GM12878 (cell line): ENCODE results near the gene RACK1. TPM values are rescaled to one million over a fixed set of nuclear protein-coding genes. Genes with fewer than 3 reads are reported as not detected.

ENCODE experiments used
- ATAC-seq: fragments of 200-7000 bp; cut with Tn5 transposase; 3 replicates; pipeline ENCODE4 v1.9.1; 2020; ENCODE audit warnings: mild to moderate bottlenecking, moderate library complexity
- BruUV-seq: library from RNA; stranded (reverse); fragments of 400-500 nt; replicated peaks from 2 replicates; lab custom pipeline; 2021; lab: Mats Ljungman, UMichigan
- CTCF ChIA-PET: fragments of 300-600 bp; sonication (Branson Sonifier 250); formaldehyde crosslinking; extraction: SDS; loops from one replicate; lab custom pipeline; 2021; ENCODE audit warnings: inconsistent platforms; lab: Yijun Ruan, JAX
- POLR2A ChIA-PET: fragments of 350-600 bp; formaldehyde crosslinking; extraction: SDS; loops from one replicate; lab custom pipeline; 2021; ENCODE audit warnings: inconsistent platforms; lab: Charles Lee
- RAD21 ChIA-PET: fragments of 300-600 bp; sonication (Branson Sonifier 250); formaldehyde crosslinking; loops from one replicate; lab custom pipeline; 2023; ENCODE audit warnings: antibody characterized with exemption; ENCODE audit not compliant: unreplicated experiment; lab: Charles Lee
- SMC1A ChIA-PET: fragments of 300-600 bp; sonication (Branson Sonifier 250); formaldehyde crosslinking; loops from one replicate; lab custom pipeline; 2023; ENCODE audit not compliant: unreplicated experiment, uncharacterized antibody; lab: Charles Lee
- DNase-seq: peaks from one replicate; pipeline ENCODE4 v3.0.0-alpha.2; 2011; ENCODE audit warnings: low read depth, low spot score
- FAIRE-seq: peaks from 3 replicates; lab custom pipeline; 2011; peaks lifted over from hg19 to GRCh38; lab: Jason Lieb, UNC
- H2AFZ ChIP-seq: 2 replicates; pipeline ENCODE4 v1.6.0; 2011; ENCODE audit warnings: low read depth, low read length, control low read depth; ENCODE audit not compliant: control insufficient read depth
- H3K27ac ChIP-seq: 2 replicates; pipeline ENCODE4 v1.5.1; 2011; ENCODE audit warnings: control low read depth; ENCODE audit not compliant: control insufficient read depth, insufficient read depth
- H3K27me3 ChIP-seq, 2 experiments: replicated peaks in 1 of 2; 2 replicates each; pipeline versions ENCODE4 v1.6.0 to v1.6.1; 2011; ENCODE audit warnings: low read length in 1 of 2; ENCODE audit not compliant: control insufficient read depth in 2 of 2, insufficient read depth in 2 of 2
- H3K36me3 ChIP-seq, 2 experiments: 2 replicates each; pipeline ENCODE4 v1.5.1; 2011; ENCODE audit warnings: low read length in 1 of 2; ENCODE audit not compliant: control insufficient read depth in 2 of 2, insufficient read depth in 2 of 2
- H3K4me1 ChIP-seq: 2 replicates; pipeline ENCODE4 v1.6.1; 2011; ENCODE audit warnings: mild to moderate bottlenecking, low read length, moderate library complexity, mixed read lengths; ENCODE audit not compliant: control insufficient read depth, insufficient read depth
- H3K4me2 ChIP-seq: 2 replicates; pipeline ENCODE4 v1.6.0; 2011; ENCODE audit warnings: control low read depth; ENCODE audit not compliant: control insufficient read depth, insufficient read depth
- H3K4me3 ChIP-seq: fragments of 200-600 bp; sonication (generic); 2 replicates; pipeline ENCODE4 v1.5.1; 2016
- H3K79me2 ChIP-seq: 2 replicates; pipeline ENCODE4 v1.6.0; 2011; ENCODE audit warnings: low read length; ENCODE audit not compliant: control insufficient read depth, insufficient read depth
- H3K9ac ChIP-seq: 2 replicates; pipeline ENCODE4 v1.8.0; 2011; ENCODE audit warnings: low read length, control low read depth, mixed read lengths; ENCODE audit not compliant: control insufficient read depth, insufficient read depth
- H3K9me3 ChIP-seq: replicated peaks from 3 replicates; pipeline ENCODE4 v1.5.1; 2011; ENCODE audit warnings: mild to moderate bottlenecking, low read length; ENCODE audit not compliant: control insufficient read depth, insufficient read depth
- H4K20me1 ChIP-seq: 2 replicates; pipeline ENCODE4 v1.6.0; 2011; ENCODE audit not compliant: control insufficient read depth, insufficient read depth
- E2F4 ChIP-seq: IDR thresholded peaks from 2 replicates; pipeline ENCODE4 v1.6.1; 2012; ENCODE audit warnings: low read depth, low read length, improper control_type of control experiment
- E4F1 ChIP-seq: fragments of 450-650 bp; IDR thresholded peaks from 2 replicates; pipeline ENCODE4 v1.6.1; 2018; ENCODE audit warnings: borderline replicate concordance, mild to moderate bottlenecking; ENCODE audit not compliant: partially characterized antibody
- FOS ChIP-seq: IDR thresholded peaks from 3 replicates; pipeline ENCODE4 v1.6.1; 2011; ENCODE audit warnings: borderline replicate concordance; ENCODE audit not compliant: insufficient read length; ENCODE audit errors: extremely low read depth
- IKZF2 ChIP-seq, 2 experiments: fragments of 450-650 bp; IDR thresholded peaks; 2 replicates each; pipeline ENCODE4 v1.6.1; 2017; ENCODE audit warnings: mild to moderate bottlenecking in 2 of 2, moderate library complexity in 2 of 2
- MLLT1 ChIP-seq: fragments of 450-650 bp; IDR thresholded peaks from 2 replicates; pipeline ENCODE4 v1.6.1; 2016; ENCODE audit warnings: mild to moderate bottlenecking
- MTA2 ChIP-seq: fragments of 450-650 bp; IDR thresholded peaks from 2 replicates; pipeline ENCODE4 v1.6.1; 2016; ENCODE audit warnings: low read depth, mild to moderate bottlenecking, moderate library complexity
- NFYA ChIP-seq: IDR thresholded peaks from 2 replicates; pipeline ENCODE4 v1.6.1; 2011; ENCODE audit warnings: low read depth, mild to moderate bottlenecking, low read length, improper control_type of control experiment, borderline replicate concordance
- SKIL ChIP-seq: fragments of 450-650 bp; IDR thresholded peaks from 2 replicates; pipeline ENCODE4 v1.6.1; 2017; ENCODE audit warnings: mild to moderate bottlenecking, low read depth, inconsistent platforms; ENCODE audit not compliant: poor library complexity, severe bottlenecking
- ZBTB33 ChIP-seq: fragments of 450-650 bp; IDR thresholded peaks from 2 replicates; pipeline ENCODE4 v1.6.1; 2017; ENCODE audit warnings: mild to moderate bottlenecking
- WGBS: methylation state at CpG from one replicate; pipeline ENCODE4 v1.1.6; 2016; ENCODE audit warnings: low lambda C conversion rate; ENCODE audit not compliant: insufficient replicate concordance, insufficient coverage; ENCODE audit errors: missing lambda C conversion rate; 5-methylcytosine and 5-hydroxymethylcytosine counted together
- in situ Hi-C: fragments of 300-500 bp; cut with MboI; formaldehyde crosslinking; loops from 9 replicates; pipeline ENCODE4 v1.14.3; 2018; ENCODE audit warnings: mixed read lengths
- intact Hi-C: fragments of 100-400 bp; cut with micrococcal nuclease; formaldehyde crosslinking; loops from one replicate; pipeline ENCODE4 v1.14.2; 2022; ENCODE audit not compliant: unreplicated experiment
- polyA plus RNA-seq, 11 experiments: library from polyadenylated mRNA; depleted of rRNA in 4 of 11; unstranded in 6 of 11; stranded (reverse) in 5 of 11; fragments of >200 nt; fragmentation: Nextera tagmentation in 4 of 11; fragmentation: Illumina TruSeq in 1 of 11; extraction: Ambion mirVana in 4 of 11; extraction: Trizol in 1 of 11; gene quantifications; 1 replicate in 1 of 11; 2 replicates in 10 of 11; pipeline versions ENCODE4 v1.2.1 to v1.2.3, GENCODE V29; 2011 to 2016; ENCODE audit warnings: inconsistent platforms in 2 of 11, missing spikeins in 2 of 11, low read depth in 1 of 11
- total RNA-seq, 4 experiments: library from RNA; depleted of rRNA in 3 of 4; stranded (reverse); fragments of >200 nt in 3 of 4; fragmentation: Illumina TruSeq in 1 of 4; extraction: Trizol in 1 of 4; gene quantifications; 2 replicates each; pipeline versions ENCODE4 v1.2.1 to v1.2.3, GENCODE V29; 2013 to 2021

The RACK1 gene
- total and polyA plus RNA-seq, 10 of the 15 experiments (the other 5 are each of a cell fraction or from before 2014, with no cell fraction given), result 1,365 to 6,584 (median 4,167) TPM

GRCh38 chr5:181223058-181223728 is 20.5 kb downstream of the RACK1 start, which contains the start of gene TRIM41 (continued):
- TF ChIP-seq SKIL (no peak), MTA2 (peak; percentile 34; the same call in 1 of the 2 replicates), NFYA (no peak), FOS (no peak)

GRCh38 chr5:181222630-181223057 is 21.1 kb downstream of the RACK1 start:
- ChIA-PET CTCF (interaction anchor here (0.9 to 2.6 kb wide), 6 partner anchors 8 to 39 kb away, joined by 3 to 12 read pairs (median 4); no protein-coding TSS in a partner anchor), RAD21 (interaction anchor here (0.6 to 2.6 kb wide), 9 partner anchors 16 to 168 kb away, joined by 3 to 25 read pairs (median 3); no protein-coding TSS in a partner anchor), POLR2A (interaction anchor here (0.6 to 5.1 kb wide), 11 partner anchors 10 to 427 kb away, joined by 3 to 36 read pairs (median 8); partner anchors contain the start of genes RACK1 and TRIM52), SMC1A (interaction anchor here (0.8 to 1.9 kb wide), 11 partner anchors 14 to 59 kb away, joined by 3 to 10 read pairs (median 4); partner anchors contain the start of genes RACK1 and TRIM7)
- in situ Hi-C loops, result no loop called here
- BruUV-seq, result TSS peak; percentile 97
- no peak for DNase-seq
- Histone ChIP-seq H3K27me3 (no peaks in the 10 kb centered on the region), H3K4me1 (peaks cover 20% of the 10 kb centered on the region), H2AFZ (peak overlapping the region; percentile 63), H3K9ac (peak overlapping the region; percentile 81), H3K27ac (peak overlapping the region; percentile 95), H3K4me3 (peak overlapping the region; percentile 98), H3K36me3 (no peaks in the 10 kb centered on the region), H3K4me2 (peak overlapping the region; percentile 92), H3K79me2 (peaks cover 23% of the 10 kb centered on the region), H3K9me3 (no peaks in the 10 kb centered on the region), H4K20me1 (no peaks in the 10 kb centered on the region)
- no peak; the same call in 2 of the 3 replicates for ATAC-seq
- no peak for FAIRE-seq
- under 1% methylated on average over 18 of the region's 18 CpGs for WGBS
- intact Hi-C loops, result loop anchor here (1.0 to 2.0 kb wide), 4 partner anchors 15 to 38 kb away; partner anchors contain the start of gene TRIM52
- TF ChIP-seq IKZF2 (IDR thresholded peaks at IDR 0.05) (0 out of 4 replicates have a peak, but pooled peaks of 1 of the 2 experiments have one; percentile 21), ZBTB33 (no peak), E4F1 (no peak), FOS (no peak), E2F4 (no peak), MLLT1 (no peak)
